Peyer's patch (tissue), 4 donors: ENCODE data around the gene C1orf198. TPM values are rescaled to one million over a fixed set of nuclear protein-coding genes. Genes with fewer than 3 reads are reported as not detected.

Experiments
- DNase-seq, 3 donors: peaks; one replicate each; pipeline ENCODE4 v3.0.0-alpha.2; 2017 to 2019
- H3K27ac ChIP-seq, 4 donors: fragments of 200-600 bp; sonication (generic); one replicate each; pipeline ENCODE4 v1.5.1; 2016 to 2019
- H3K27me3 ChIP-seq, 2 donors: fragments of 200-600 bp; sonication (generic); one replicate each; pipeline ENCODE4 v1.5.1; 2019
- H3K36me3 ChIP-seq, 3 donors: fragments of 200-600 bp; sonication (generic); one replicate each; pipeline ENCODE4 v1.5.1; 2016 to 2019
- H3K4me1 ChIP-seq, 4 donors: fragments of 200-600 bp; sonication (generic); one replicate each; pipeline ENCODE4 v1.5.1; 2016 to 2019
- H3K4me3 ChIP-seq, 4 donors: fragments of 200-600 bp; sonication (generic); 1 replicate in 3 of 4; 2 replicates in 1 of 4; pipeline ENCODE4 v1.5.1; 2016 to 2019; ENCODE audit warnings: mild to moderate bottlenecking in 1 of 4
- H3K9me3 ChIP-seq, 4 donors: fragments of 200-600 bp; sonication (generic); one replicate each; pipeline ENCODE4 v1.5.1; 2016 to 2019; ENCODE audit warnings: mild to moderate bottlenecking in 1 of 4
- POLR2A ChIP-seq, 2 donors: fragments of 450-650 bp; IDR thresholded peaks; one replicate each; pipeline ENCODE4 v1.5.1; 2017; ENCODE audit warnings: antibody characterized with exemption in 2 of 2, mild to moderate bottlenecking in 2 of 2, moderate library complexity in 2 of 2
- total RNA-seq, 4 donors: library from RNA; depleted of rRNA; stranded (reverse); fragments of >200 nt; gene quantifications; one replicate each; pipeline ENCODE4 v1.1.0, GENCODE V29; 2016
- TF ChIP-seq, protein P1 (sequence below), 6 experiments: fragments of 450-650 bp in 4 of 6; fragments of 200-600 bp in 2 of 6; sonication (generic) in 1 of 6; IDR thresholded peaks; one replicate each; pipeline ENCODE4 v1.5.1; 2017 to 2019; ENCODE audit warnings: antibody characterized with exemption in 6 of 6, mild to moderate bottlenecking in 3 of 6, moderate library complexity in 1 of 6

Gene C1orf198
- total RNA-seq, 4 donors from 2014 or later = 10.3 to 14.0 (median 11.4) TPM

DNA sequence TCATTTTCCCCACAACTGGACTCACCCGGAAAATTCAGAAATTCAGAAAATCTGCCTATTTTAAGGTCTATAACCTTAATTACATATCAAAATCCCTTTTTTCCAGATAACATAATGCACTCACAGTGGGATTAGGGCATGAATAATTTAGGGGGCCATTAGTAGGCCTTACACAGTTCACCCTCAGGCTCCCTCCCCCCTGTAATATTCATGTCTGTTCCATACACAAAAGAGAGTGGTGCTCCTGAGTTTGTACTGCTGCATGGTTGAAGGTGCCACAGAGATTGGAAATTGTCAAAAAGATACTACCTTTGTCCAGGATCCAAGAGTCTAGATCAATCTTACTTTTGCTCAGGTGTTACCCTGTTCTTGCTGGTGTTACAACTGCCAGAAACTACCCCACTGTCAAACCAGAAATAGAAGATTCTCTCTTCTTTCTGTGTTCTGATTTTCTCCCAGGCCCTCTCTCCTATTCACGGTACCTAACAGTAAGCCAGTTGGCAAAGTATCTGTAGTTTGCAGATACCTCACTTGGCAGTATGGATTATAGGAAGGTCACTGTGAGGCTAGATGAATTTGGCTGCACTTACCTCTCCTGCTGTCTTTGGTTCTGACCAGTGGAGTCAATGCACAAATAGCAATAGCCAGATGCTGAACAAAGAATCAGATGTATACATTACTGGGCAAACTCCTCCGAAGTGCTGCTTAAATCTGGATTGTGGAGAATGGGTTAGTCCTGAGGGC lies 53.2 kb downstream of the C1orf198 start:
- no peak for TF ChIP-seq POLR2A (IDR thresholded peaks at IDR 0.05)
- TF ChIP-seq, protein P1, sequence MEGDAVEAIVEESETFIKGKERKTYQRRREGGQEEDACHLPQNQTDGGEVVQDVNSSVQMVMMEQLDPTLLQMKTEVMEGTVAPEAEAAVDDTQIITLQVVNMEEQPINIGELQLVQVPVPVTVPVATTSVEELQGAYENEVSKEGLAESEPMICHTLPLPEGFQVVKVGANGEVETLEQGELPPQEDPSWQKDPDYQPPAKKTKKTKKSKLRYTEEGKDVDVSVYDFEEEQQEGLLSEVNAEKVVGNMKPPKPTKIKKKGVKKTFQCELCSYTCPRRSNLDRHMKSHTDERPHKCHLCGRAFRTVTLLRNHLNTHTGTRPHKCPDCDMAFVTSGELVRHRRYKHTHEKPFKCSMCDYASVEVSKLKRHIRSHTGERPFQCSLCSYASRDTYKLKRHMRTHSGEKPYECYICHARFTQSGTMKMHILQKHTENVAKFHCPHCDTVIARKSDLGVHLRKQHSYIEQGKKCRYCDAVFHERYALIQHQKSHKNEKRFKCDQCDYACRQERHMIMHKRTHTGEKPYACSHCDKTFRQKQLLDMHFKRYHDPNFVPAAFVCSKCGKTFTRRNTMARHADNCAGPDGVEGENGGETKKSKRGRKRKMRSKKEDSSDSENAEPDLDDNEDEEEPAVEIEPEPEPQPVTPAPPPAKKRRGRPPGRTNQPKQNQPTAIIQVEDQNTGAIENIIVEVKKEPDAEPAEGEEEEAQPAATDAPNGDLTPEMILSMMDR (IDR thresholded peaks at IDR 0.05) = no peak
- Histone ChIP-seq H3K9me3 (peaks cover 0 to 6% (median 2%) of the 10 kb centered on the region in 4 donors), H3K27ac (no peak overlapping the region), H3K27me3 (no peaks in the 10 kb centered on the region), H3K4me3 (no peak overlapping the region), H3K4me1 (no peaks in the 10 kb centered on the region), H3K36me3 (no peaks in the 10 kb centered on the region)
- DNase-seq = no peak

DNA sequence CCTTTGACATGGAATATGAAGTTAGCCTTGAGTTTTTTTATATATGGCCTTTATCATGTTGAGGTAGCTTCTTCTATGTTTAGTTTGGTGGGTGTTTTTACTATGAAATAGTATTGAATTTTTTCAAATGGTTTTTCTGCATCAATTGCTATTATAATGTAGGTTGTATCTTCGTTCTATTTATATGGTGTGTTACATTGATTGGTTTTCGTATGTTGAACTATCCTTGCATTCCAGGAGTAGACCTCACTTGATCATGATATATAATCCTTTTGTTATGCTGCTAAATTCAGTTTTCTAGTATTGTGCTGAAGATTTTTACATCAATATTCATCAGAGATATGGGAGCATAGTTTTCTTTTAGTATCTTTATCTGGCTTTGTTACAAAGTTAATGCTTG lies 55.8 kb downstream of the C1orf198 start:
- no peak overlapping the region for H3K27ac ChIP-seq
- no peaks in the 10 kb centered on the region for H3K36me3 ChIP-seq
- no peak for DNase-seq
- H3K4me1 ChIP-seq = no peaks in the 10 kb centered on the region
- H3K27me3 ChIP-seq = no peaks in the 10 kb centered on the region
- H3K9me3 ChIP-seq = peaks cover 0 to 6% (median 2%) of the 10 kb centered on the region in 4 donors
- no peak for TF ChIP-seq POLR2A (IDR thresholded peaks at IDR 0.05)
- TF ChIP-seq, protein P1 (IDR thresholded peaks at IDR 0.05) = no peak
- no peak overlapping the region for H3K4me3 ChIP-seq

DNA sequence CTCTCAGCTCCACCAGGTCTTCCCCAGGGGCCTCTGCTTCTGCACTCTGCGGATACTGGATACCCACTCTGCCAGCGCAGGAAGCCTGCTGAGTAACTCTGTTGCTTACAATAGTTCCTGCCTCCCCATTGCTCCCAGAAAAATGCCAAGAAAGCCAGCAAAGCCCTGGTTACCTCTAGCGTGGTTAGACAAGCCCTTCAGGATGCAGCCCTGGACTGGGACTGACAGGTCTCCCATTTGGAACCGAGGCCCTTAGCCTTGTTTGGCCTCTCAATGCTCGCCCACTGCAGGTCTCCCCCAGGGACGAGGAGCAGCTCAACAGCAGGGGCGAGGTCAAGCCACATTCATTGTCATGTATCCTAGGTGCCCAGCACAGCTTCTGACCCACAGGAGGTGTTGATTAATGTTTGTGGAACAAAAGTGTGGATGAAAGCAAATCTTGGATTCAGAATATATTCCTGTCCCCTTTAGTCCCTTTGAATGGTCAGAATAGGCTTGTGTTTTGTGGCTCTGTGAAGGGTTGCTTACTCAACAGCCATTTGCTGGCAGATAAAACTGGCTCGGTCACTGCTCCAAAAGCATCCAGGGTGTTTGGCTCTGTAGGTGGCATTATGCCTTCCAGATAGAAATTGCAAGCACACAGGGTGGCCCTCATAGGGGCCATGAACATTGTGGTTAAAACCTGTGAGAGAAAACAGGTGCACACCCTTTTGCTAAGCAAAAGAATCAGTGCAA lies 58.9 kb downstream of the C1orf198 start:
- H3K4me1 ChIP-seq = no peaks in the 10 kb centered on the region
- TF ChIP-seq, protein P1 (IDR thresholded peaks at IDR 0.05) = no peak
- no peak for TF ChIP-seq POLR2A (IDR thresholded peaks at IDR 0.05)
- no peak for DNase-seq
- peaks cover 0 to 6% (median 2%) of the 10 kb centered on the region in 4 donors for H3K9me3 ChIP-seq
- H3K4me3 ChIP-seq = no peak overlapping the region
- no peaks in the 10 kb centered on the region for H3K36me3 ChIP-seq
- H3K27ac ChIP-seq = no peak overlapping the region
- no peaks in the 10 kb centered on the region for H3K27me3 ChIP-seq

DNA sequence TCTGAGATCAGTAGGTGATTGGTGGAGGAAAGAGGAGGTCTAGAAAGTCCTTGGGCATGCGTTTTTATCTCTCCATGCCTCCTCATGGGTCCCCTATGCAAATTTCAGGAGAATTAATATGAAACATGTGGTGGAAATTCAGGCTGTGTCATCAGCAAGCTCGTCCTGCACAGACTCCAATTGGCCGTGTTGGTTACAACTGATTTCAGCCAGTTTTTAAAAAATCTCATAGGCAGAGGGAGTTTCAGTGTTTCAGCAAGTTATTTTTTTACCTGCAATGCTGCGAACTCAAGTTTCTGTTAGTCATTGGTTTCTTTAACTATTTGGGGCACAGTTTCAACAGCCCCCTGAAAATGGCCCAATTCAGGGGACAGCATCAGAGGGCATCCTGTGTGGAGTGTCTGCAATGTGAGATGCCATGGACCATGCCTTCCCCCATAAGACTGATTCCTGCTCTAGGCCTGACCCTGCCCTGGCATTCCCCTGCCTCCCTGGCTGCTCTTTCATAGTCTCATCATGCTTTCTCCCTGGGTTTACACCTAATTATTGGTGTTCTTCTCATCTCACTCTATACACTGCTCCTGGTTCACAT lies 59.9 kb downstream of the C1orf198 start:
- Histone ChIP-seq H3K27ac (no peak overlapping the region), H3K4me1 (no peaks in the 10 kb centered on the region), H3K9me3 (peaks cover 0 to 6% (median 2%) of the 10 kb centered on the region in 4 donors), H3K4me3 (no peak overlapping the region), H3K27me3 (no peaks in the 10 kb centered on the region), H3K36me3 (no peaks in the 10 kb centered on the region)
- TF ChIP-seq, protein P1 (IDR thresholded peaks at IDR 0.05) = no peak
- no peak for TF ChIP-seq POLR2A (IDR thresholded peaks at IDR 0.05)
- DNase-seq = no peak

DNA sequence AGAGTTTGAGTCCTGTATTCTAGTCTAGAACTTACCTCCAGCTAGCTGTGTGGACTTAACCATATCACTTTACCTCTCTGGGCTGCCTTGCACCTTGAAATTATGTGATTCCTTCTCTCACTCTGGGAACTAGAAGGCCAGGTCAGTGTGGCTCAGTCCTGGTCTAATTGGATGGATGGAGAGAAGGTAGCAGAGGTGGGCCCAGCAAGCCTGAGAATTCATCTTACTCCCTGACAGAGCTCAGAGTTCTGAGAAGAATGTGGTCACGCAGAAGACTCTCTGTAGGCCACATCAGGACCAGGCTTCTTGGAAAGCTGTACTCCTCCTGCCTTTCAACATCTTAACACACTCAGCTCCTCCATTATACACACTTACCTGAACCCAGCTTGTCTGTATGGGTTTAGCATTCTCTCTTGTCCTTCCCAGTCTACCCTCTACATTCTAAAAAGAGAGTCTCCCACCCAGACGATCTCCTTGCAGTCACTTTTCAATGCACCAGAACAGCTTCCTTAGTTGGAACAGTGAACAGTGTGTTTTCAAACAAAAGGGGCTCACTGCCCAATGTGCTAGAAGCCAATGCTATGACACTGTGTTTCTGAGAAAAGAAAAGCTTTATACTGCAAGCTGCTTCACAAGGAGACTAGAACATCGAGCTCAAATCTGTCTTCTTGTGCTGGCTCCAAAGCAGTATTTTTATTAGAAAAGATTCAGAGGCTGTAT lies 60.6 kb downstream of the C1orf198 start:
- H3K27ac ChIP-seq = no peak overlapping the region
- no peaks in the 10 kb centered on the region for H3K27me3 ChIP-seq
- TF ChIP-seq, protein P1 (IDR thresholded peaks at IDR 0.05) = no peak
- TF ChIP-seq POLR2A (IDR thresholded peaks at IDR 0.05) = no peak
- peaks cover 0 to 6% (median 2%) of the 10 kb centered on the region in 4 donors for H3K9me3 ChIP-seq
- no peak overlapping the region for H3K4me3 ChIP-seq
- no peaks in the 10 kb centered on the region for H3K36me3 ChIP-seq
- DNase-seq = no peak
- no peaks in the 10 kb centered on the region for H3K4me1 ChIP-seq
